GM12891 (cell line): ENCODE measurements around the gene MRPS25.

Experiments
- POLR2A ChIP-seq: IDR thresholded peaks from 2 replicates; pipeline ENCODE4 v1.6.1; 2011; ENCODE audit warnings: low read depth, low read length, control low read depth
- POLR2AphosphoS5 ChIP-seq: IDR thresholded peaks from 2 replicates; pipeline ENCODE4 v1.6.1; 2011; ENCODE audit warnings: low read depth, low read length, control low read depth

DNA sequence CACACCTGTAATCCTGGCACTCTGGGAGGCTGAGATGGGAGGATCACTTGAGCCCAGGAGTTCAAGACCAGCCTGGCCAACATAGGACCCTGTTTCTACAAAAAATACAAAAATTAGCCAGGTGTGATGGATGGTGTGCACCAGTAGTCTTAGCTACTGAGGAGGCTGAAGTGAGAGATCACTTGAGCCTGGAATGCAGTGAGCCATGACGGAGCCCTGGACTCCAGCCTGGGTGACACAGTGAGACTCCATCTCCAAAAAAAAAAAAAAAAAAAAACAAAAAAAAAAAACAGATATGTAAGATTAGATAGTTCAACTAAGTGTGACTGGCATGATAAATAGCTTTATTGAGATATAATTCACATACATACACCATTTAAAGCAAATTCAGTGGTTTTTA lies 24.1 kb upstream of the MRPS25 start:
- TF ChIP-seq POLR2A (no peak), POLR2AphosphoS5 (no peak)
